ENCODE measurements around the gene JPT2. TPM values are rescaled to one million over a fixed set of nuclear protein-coding genes. Genes with fewer than 3 reads are reported as not detected.
"Not testable (repeated sequence)": the region's sequence is repeated elsewhere in the genome, so short reads cannot be mapped to it uniquely, and the experiment has no call there.

The JPT2 gene
- polyA plus RNA-seq, 3 donors: 5.4 to 7.5 (median 5.8) TPM

DNA sequence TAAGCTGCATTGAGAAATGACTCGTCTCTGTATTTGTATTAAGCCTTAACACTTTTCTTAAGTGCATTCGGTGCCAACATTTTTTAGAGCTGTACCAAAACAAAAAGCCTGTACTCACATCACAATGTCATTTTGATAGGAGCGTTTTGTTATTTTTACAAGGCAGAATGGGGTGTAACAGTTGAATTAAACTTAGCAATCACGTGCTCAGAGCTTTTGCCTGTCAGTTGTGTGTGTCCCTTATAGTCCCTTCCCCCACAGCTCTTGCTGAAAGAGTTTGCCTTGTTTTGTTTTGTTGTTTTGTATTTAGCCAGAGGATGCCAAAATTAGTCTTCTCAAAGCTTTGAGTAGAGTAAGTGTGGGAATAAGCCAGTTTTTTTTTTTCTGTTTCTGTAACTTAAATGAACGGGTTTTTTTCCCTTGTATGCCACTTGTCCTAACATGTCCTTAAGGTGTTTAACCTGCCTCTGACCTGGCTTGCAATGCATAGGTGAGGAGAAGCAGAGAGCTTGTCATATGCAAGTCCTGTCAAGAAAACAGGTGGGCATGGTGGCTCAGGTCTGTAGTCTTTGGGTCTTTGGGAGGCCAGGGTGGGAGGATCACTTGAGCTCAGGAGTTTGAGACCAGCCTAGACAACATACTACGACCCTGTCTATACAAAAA is 23.3 kb downstream of the JPT2 start:
- DNase-seq: no peak
- 100% methylated on average over 1 of the region's 6 CpGs for WGBS (ENCODE audit: insufficient coverage)
- Mint-ChIP-seq H3K27me3 (ENCODE audit: low read depth in 3 of 3) (no peaks in the 10 kb centered on the region), H3K36me3 (peaks cover 44 to 50% of the 10 kb centered on the region in 2 donors), H3K4me3 (no peak overlapping the region), H3K27ac (no peak overlapping the region), H3K4me1 (peaks cover 12% of the 10 kb centered on the region), H3K9me3 (no peaks in the 10 kb centered on the region)
- Histone ChIP-seq H4K20me1 (ENCODE audit: insufficient read depth, low read length) (no peaks in the 10 kb centered on the region), H3K27ac (ENCODE audit: low read depth in 1 of 2, low read length in 2 of 2) (no peak overlapping the region), H3K9me3 (replicated peaks in 1 of 2; ENCODE audit: control insufficient read depth in 1 of 2, insufficient read depth in 1 of 2, low read length in 2 of 2) (no peaks in the 10 kb centered on the region), H3K4me3 (replicated peaks in 1 of 3; ENCODE audit: low read depth in 2 of 3, low read length in 3 of 3) (no peak overlapping the region), H3K4me1 (ENCODE audit: control insufficient read depth in 1 of 2, insufficient read depth in 2 of 2, low read length in 2 of 2) (peaks cover 6 to 8% of the 10 kb centered on the region in 2 donors), H3K27me3 (ENCODE audit: control insufficient read depth in 2 of 2, insufficient read depth in 2 of 2, low read length in 2 of 2) (no peaks in the 10 kb centered on the region), H2AFZ (ENCODE audit: insufficient read depth, low read depth, low read length, poor library complexity, severe bottlenecking) (no peak overlapping the region), H3K36me3 (replicated peaks in 1 of 2; ENCODE audit: control insufficient read depth in 1 of 2, insufficient read depth in 2 of 2, low read length in 2 of 2) (peaks cover 8 to 67% of the 10 kb centered on the region in 2 donors), H3K79me2 (ENCODE audit: insufficient read depth, low read length) (peaks cover 3% of the 10 kb centered on the region), H3K9ac (ENCODE audit: insufficient read depth, low read length, poor library complexity, severe bottlenecking) (no peak overlapping the region), H3K4me2 (replicated peaks; ENCODE audit: extremely low read depth, low read length, poor library complexity, severe bottlenecking) (no peak overlapping the region)
- intact Hi-C loops (cut with micrococcal nuclease): loop anchor here (10.0 kb wide), 4 partner anchors 73 to 277 kb away; partner anchors contain the start of genes CRAMP1 (in 1 of the 2), EME2 (in 1 of the 2), IFT140 (in 1 of the 2) and MRPS34 (in 1 of the 2)
- TF ChIP-seq, protein P1, sequence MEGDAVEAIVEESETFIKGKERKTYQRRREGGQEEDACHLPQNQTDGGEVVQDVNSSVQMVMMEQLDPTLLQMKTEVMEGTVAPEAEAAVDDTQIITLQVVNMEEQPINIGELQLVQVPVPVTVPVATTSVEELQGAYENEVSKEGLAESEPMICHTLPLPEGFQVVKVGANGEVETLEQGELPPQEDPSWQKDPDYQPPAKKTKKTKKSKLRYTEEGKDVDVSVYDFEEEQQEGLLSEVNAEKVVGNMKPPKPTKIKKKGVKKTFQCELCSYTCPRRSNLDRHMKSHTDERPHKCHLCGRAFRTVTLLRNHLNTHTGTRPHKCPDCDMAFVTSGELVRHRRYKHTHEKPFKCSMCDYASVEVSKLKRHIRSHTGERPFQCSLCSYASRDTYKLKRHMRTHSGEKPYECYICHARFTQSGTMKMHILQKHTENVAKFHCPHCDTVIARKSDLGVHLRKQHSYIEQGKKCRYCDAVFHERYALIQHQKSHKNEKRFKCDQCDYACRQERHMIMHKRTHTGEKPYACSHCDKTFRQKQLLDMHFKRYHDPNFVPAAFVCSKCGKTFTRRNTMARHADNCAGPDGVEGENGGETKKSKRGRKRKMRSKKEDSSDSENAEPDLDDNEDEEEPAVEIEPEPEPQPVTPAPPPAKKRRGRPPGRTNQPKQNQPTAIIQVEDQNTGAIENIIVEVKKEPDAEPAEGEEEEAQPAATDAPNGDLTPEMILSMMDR (IDR thresholded peaks at IDR 0.05): no peak

DNA sequence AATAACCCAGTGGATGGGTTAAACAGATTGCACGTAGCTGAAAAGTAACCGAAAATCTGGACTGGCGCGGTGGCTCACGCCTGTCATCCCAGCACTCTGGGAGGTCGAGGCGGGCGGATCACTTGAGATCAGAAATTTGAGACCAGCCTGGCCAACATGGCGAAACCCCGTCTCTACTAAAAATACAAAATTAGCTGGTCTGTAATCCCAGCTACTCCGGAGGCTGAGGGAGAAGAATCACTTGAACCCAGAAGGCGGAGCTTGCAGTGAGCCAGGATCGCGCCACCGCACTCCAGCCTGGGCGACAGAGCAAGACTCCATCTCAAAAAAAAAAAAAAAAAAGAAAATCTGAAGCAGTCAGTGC is 27.2 kb downstream of the JPT2 start:
- not testable (repeated sequence) for H3K9me3 ChIP-seq (replicated peaks in 1 of 2; ENCODE audit: control insufficient read depth in 1 of 2, insufficient read depth in 1 of 2, low read length in 2 of 2); DNase-seq; H3K27me3 Mint-ChIP-seq (ENCODE audit: low read depth in 3 of 3); H3K9me3 Mint-ChIP-seq; H3K27me3 ChIP-seq (ENCODE audit: control insufficient read depth in 2 of 2, insufficient read depth in 2 of 2, low read length in 2 of 2)
- Histone ChIP-seq H3K27ac (ENCODE audit: low read depth in 1 of 2, low read length in 2 of 2) (peak overlapping the region; percentile 72 to 94), H3K9ac (ENCODE audit: insufficient read depth, low read length, poor library complexity, severe bottlenecking) (peak overlapping the region; percentile 86), H3K36me3 (replicated peaks in 1 of 2; ENCODE audit: control insufficient read depth in 1 of 2, insufficient read depth in 2 of 2, low read length in 2 of 2) (peaks cover 0 to 44% of the 10 kb centered on the region in 2 donors), H3K4me1 (ENCODE audit: control insufficient read depth in 1 of 2, insufficient read depth in 2 of 2, low read length in 2 of 2) (peaks cover 22 to 26% of the 10 kb centered on the region in 2 donors), H3K79me2 (ENCODE audit: insufficient read depth, low read length) (peaks cover 41% of the 10 kb centered on the region), H3K4me3 (replicated peaks in 1 of 3; ENCODE audit: low read depth in 2 of 3, low read length in 3 of 3) (peak overlapping the region; percentile 73 to 97 (median 84)), H4K20me1 (ENCODE audit: insufficient read depth, low read length) (peaks cover 36% of the 10 kb centered on the region), H3K4me2 (replicated peaks; ENCODE audit: extremely low read depth, low read length, poor library complexity, severe bottlenecking) (peak overlapping the region; percentile 95), H2AFZ (ENCODE audit: insufficient read depth, low read depth, low read length, poor library complexity, severe bottlenecking) (peak overlapping the region; percentile 95)
- WGBS (ENCODE audit: insufficient coverage): under 1% methylated on average over 9 of the region's 16 CpGs
- H3K27ac Mint-ChIP-seq: peak overlapping the region; percentile 91 to 100 (median 98)
- peaks cover 37% of the 10 kb centered on the region for H3K4me1 Mint-ChIP-seq
- H3K4me3 Mint-ChIP-seq: peak overlapping the region; percentile 96 to 99
- intact Hi-C loops (cut with micrococcal nuclease): loop anchor here (10.0 kb wide), 4 partner anchors 69 to 281 kb away; partner anchors contain the start of genes CRAMP1 (in 1 of the 2), EME2 (in 1 of the 2), IFT140 (in 1 of the 2) and MRPS34 (in 1 of the 2)
- peaks cover 20 to 34% of the 10 kb centered on the region in 2 donors for H3K36me3 Mint-ChIP-seq
